HCT116 (cell line): ENCODE results near the gene OTOG. TPM values are rescaled to one million over a fixed set of nuclear protein-coding genes. Genes with fewer than 3 reads are reported as not detected.

Experiments used
- ATAC-seq: fragments of 200-7000 bp; cut with Tn5 transposase; 2 replicates; pipeline ENCODE4 v1.9.1; 2020; ENCODE audit warnings: mild to moderate bottlenecking, moderate library complexity
- BruUV-seq: library from RNA; stranded (reverse); fragments of 400-500 nt; replicated peaks from 2 replicates; lab custom pipeline; 2021; lab: Mats Ljungman, UMichigan
- CTCF ChIA-PET: fragments of 300-600 bp; sonication (Branson Sonifier 250); formaldehyde crosslinking; loops from one replicate; lab custom pipeline; 2021; ENCODE audit warnings: antibody characterized with exemption; lab: Charles Lee
- POLR2A ChIA-PET: fragments of 300-600, 350-600 bp; sonication (Branson Sonifier 250); formaldehyde crosslinking; loops from one replicate; lab custom pipeline; 2021; ENCODE audit warnings: antibody characterized with exemption; lab: Charles Lee
- RAD21 ChIA-PET, 2 experiments: fragments of 300-600 bp; sonication (Branson Sonifier 250); formaldehyde crosslinking; loops; one replicate each; lab custom pipeline; 2023; ENCODE audit warnings: low total read pairs in 2 of 2; ENCODE audit not compliant: uncharacterized antibody in 2 of 2, unreplicated experiment in 2 of 2, low non-redundant PET in 1 of 2; lab: Charles Lee
- DNase-seq: peaks from one replicate; pipeline ENCODE4 v3.0.0-alpha.2; 2010; ENCODE audit warnings: low read depth, low spot score
- H2AFZ ChIP-seq: fragments of 200-600 bp; shearing (Covaris generic), sonication (generic); 2 replicates; pipeline ENCODE4 v1.6.1; 2017; ENCODE audit warnings: low read depth, mixed run types, mixed read lengths, antibody characterized with exemption, low read length; ENCODE audit not compliant: poor library complexity, severe bottlenecking
- H3K27ac ChIP-seq: 2 replicates; pipeline ENCODE4 v1.5.1; 2012; ENCODE audit warnings: low read depth, low read length
- H3K27me3 ChIP-seq: fragments of 200-600 bp; sonication (generic); 2 replicates; pipeline ENCODE4 v1.6.1; 2016; ENCODE audit warnings: mixed run types, low read length, mixed read lengths; ENCODE audit not compliant: insufficient read depth
- H3K36me3 ChIP-seq, 2 experiments: fragments of 200-500 bp in 1 of 2; fragments of 200-600 bp in 1 of 2; sonication (Bioruptor generic) in 1 of 2; sonication (generic) in 1 of 2; 2 replicates each; pipeline versions ENCODE4 v1.5.1 to v1.6.1; 2014 to 2016; ENCODE audit warnings: low read length in 2 of 2, inconsistent platforms in 1 of 2, mixed read lengths in 1 of 2, mixed run types in 1 of 2; ENCODE audit not compliant: insufficient read depth in 2 of 2, control insufficient read depth in 1 of 2
- H3K4me1 ChIP-seq, 2 experiments: fragments of 200-600 bp in 1 of 2; sonication (generic) in 1 of 2; 2 replicates each; pipeline versions ENCODE4 v1.5.1 to v1.6.1; 2012 to 2017; ENCODE audit warnings: low read length in 2 of 2, inconsistent platforms in 1 of 2, mild to moderate bottlenecking in 1 of 2, mixed read lengths in 1 of 2, mixed run types in 1 of 2, moderate library complexity in 1 of 2; ENCODE audit not compliant: insufficient read depth in 2 of 2, control insufficient read depth in 1 of 2
- H3K4me2 ChIP-seq: fragments of 200-600 bp; sonication (generic); 2 replicates; pipeline ENCODE4 v1.6.1; 2017; ENCODE audit warnings: mixed run types, low read length, mixed read lengths
- H3K4me3 ChIP-seq, 2 experiments: fragments of 200-600 bp in 1 of 2; sonication (generic) in 1 of 2; replicated peaks in 1 of 2; 2 replicates each; pipeline ENCODE4 v1.5.1; 2011 to 2016; ENCODE audit warnings: low read length in 2 of 2, control low read depth in 1 of 2, low read depth in 1 of 2, mild to moderate bottlenecking in 1 of 2, mixed read lengths in 1 of 2, mixed run types in 1 of 2
- H3K79me2 ChIP-seq: fragments of 200-600 bp; sonication (generic); 2 replicates; pipeline ENCODE4 v1.6.1; 2017; ENCODE audit warnings: mild to moderate bottlenecking, mixed run types, low read length, moderate library complexity, mixed read lengths; ENCODE audit not compliant: insufficient read depth
- H3K9ac ChIP-seq: fragments of 200-600 bp; sonication (generic); 2 replicates; pipeline ENCODE4 v1.6.1; 2016; ENCODE audit warnings: low read length, mixed read lengths
- H3K9me2 ChIP-seq: fragments of 200-600 bp; sonication (generic), shearing (Covaris generic); 2 replicates; pipeline ENCODE4 v1.6.1; 2017; ENCODE audit warnings: mixed run types, mild to moderate bottlenecking, moderate library complexity; ENCODE audit not compliant: insufficient read depth
- H3K9me3 ChIP-seq, 2 experiments: fragments of 200-500 bp in 1 of 2; fragments of 200-600 bp in 1 of 2; sonication (Bioruptor generic) in 1 of 2; sonication (generic) in 1 of 2; 2 replicates each; pipeline ENCODE4 v1.6.1; 2014 to 2017; ENCODE audit warnings: low read length in 2 of 2, mixed read lengths in 2 of 2, inconsistent platforms in 1 of 2, low read depth in 1 of 2, mild to moderate bottlenecking in 1 of 2, mixed run types in 1 of 2, moderate library complexity in 1 of 2; ENCODE audit not compliant: control insufficient read depth in 1 of 2, insufficient read depth in 1 of 2
- H4K20me1 ChIP-seq: fragments of 200-600 bp; sonication (generic), shearing (Covaris generic); 2 replicates; pipeline ENCODE4 v1.6.1; 2017; ENCODE audit warnings: mixed run types, mild to moderate bottlenecking, moderate library complexity; ENCODE audit not compliant: insufficient read depth
- CBX3 ChIP-seq: IDR thresholded peaks from 2 replicates; pipeline ENCODE4 v1.6.1; 2012; ENCODE audit warnings: low read depth
- EGR1 ChIP-seq: IDR thresholded peaks from 2 replicates; pipeline ENCODE4 v1.6.1; 2012; ENCODE audit warnings: low read depth
- ELF1 ChIP-seq: IDR thresholded peaks from 2 replicates; pipeline ENCODE4 v1.6.1; 2012; ENCODE audit warnings: low read depth, borderline replicate concordance
- FOSL1 ChIP-seq: IDR thresholded peaks from 2 replicates; pipeline ENCODE4 v1.6.1; 2012; ENCODE audit warnings: low read depth
- POLR2AphosphoS5 ChIP-seq: IDR thresholded peaks from 2 replicates; pipeline ENCODE4 v1.6.1; 2011; ENCODE audit warnings: mild to moderate bottlenecking, low read depth, low read length, moderate library complexity
- RAD21 ChIP-seq: IDR thresholded peaks from 2 replicates; pipeline ENCODE4 v1.6.1; 2012; ENCODE audit warnings: low read depth, mild to moderate bottlenecking
- SIN3A ChIP-seq: IDR thresholded peaks from 2 replicates; pipeline ENCODE4 v1.6.1; 2012; ENCODE audit warnings: low read depth
- SP1 ChIP-seq: IDR thresholded peaks from 2 replicates; pipeline ENCODE4 v1.6.1; 2012; ENCODE audit warnings: low read depth
- SRF ChIP-seq: IDR thresholded peaks from 2 replicates; pipeline ENCODE4 v1.6.1; 2012; ENCODE audit warnings: low read depth
- TCF7L2 ChIP-seq: IDR thresholded peaks from 2 replicates; pipeline ENCODE4 v1.7.0; 2011; ENCODE audit warnings: borderline replicate concordance, inconsistent platforms; ENCODE audit not compliant: insufficient read depth, insufficient read length; ENCODE audit errors: extremely low read depth
- ZNF274 ChIP-seq: fragments of 200-500 bp; sonication (Bioruptor generic); IDR thresholded peaks from 2 replicates; pipeline ENCODE4 v1.6.1; 2014; ENCODE audit warnings: mild to moderate bottlenecking, low read depth, low read length, inconsistent platforms
- intact Hi-C: fragments of 100-400 bp; cut with micrococcal nuclease; formaldehyde crosslinking; loops from 2 replicates; pipeline ENCODE4 v1.10.0; 2022
- total RNA-seq: library from RNA; stranded (reverse); gene quantifications from one replicate; pipeline ENCODE4 v1.2.1, GENCODE V29; 2021; ENCODE audit not compliant: unreplicated experiment
- TF ChIP-seq, protein P1 (sequence below): IDR thresholded peaks from 2 replicates; pipeline ENCODE4 v1.6.1; 2011; ENCODE audit warnings: mild to moderate bottlenecking, low read length, moderate library complexity; ENCODE audit not compliant: insufficient replicate concordance; ENCODE audit errors: extremely low read depth
- TF ChIP-seq, protein P2 (sequence below): IDR thresholded peaks from 2 replicates; pipeline ENCODE4 v1.6.1; 2012; ENCODE audit warnings: low read depth

OTOG gene
- total RNA-seq, 1 experiment from 2014 or later = 0.07 TPM

DNA sequence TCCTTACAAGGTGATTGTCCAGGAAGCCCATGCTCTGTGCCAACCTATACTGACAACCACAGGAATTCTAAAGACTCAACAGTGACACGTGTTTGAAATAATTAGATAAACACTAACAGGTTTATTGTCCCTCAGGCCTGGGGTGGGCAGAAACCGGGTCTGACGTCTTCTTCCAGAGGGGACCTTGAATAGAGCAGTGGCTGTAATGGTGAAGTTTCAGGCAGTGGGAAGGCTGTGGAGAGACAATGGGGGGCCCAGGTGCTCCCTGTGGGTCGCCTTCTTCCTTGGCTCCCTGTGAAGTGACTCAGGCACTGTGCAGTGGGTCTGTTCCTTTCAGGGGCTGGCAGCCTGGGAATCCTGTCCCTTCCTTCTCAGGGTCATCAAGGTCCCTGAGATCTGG lies 54.6 kb downstream of the OTOG start:
- no peaks in the 10 kb centered on the region for H3K9me3 ChIP-seq
- TF ChIP-seq RAD21 (no peak), TCF7L2 (no peak), POLR2AphosphoS5 (no peak), SP1 (no peak)
- ChIA-PET CTCF (interaction anchor here (1.4 to 7.9 kb wide), 3 partner anchors 129 to 377 kb away, joined by 4 to 133 read pairs (median 6); no protein-coding TSS in a partner anchor), RAD21 (interaction anchor here in 1 of 2 experiments (0.9 kb wide), 1 partner anchor 122 kb away, joined by 3 read pairs; no protein-coding TSS in a partner anchor), POLR2A (no interaction called here)
- H3K4me3 ChIP-seq = no peak overlapping the region
- no peak overlapping the region for H2AFZ ChIP-seq
- H3K27ac ChIP-seq = no peak overlapping the region
- intact Hi-C loops = no loop called here
- no peak overlapping the region for H3K4me2 ChIP-seq
- no peak for DNase-seq
- H3K79me2 ChIP-seq = no peaks in the 10 kb centered on the region
- BruUV-seq = no TSS peak
- no peak for ATAC-seq
- no peaks in the 10 kb centered on the region for H4K20me1 ChIP-seq
- H3K36me3 ChIP-seq = no peaks in the 10 kb centered on the region
- H3K4me1 ChIP-seq = peaks cover 0 to 7% of the 10 kb centered on the region in 2 experiments; a peak in 2 of 4 replicates
- H3K9ac ChIP-seq = no peak overlapping the region
- H3K27me3 ChIP-seq = no peaks in the 10 kb centered on the region
- no peaks in the 10 kb centered on the region for H3K9me2 ChIP-seq

- H3K9me2 ChIP-seq = no peaks in the 10 kb centered on the region
- ChIA-PET CTCF (interaction anchor here (0.6 to 7.9 kb wide), 4 partner anchors 118 to 377 kb away, joined by 3 to 133 read pairs (median 5); no protein-coding TSS in a partner anchor), RAD21 (interaction anchor here in 1 of 2 experiments (0.9 kb wide), 1 partner anchor 121 kb away, joined by 3 read pairs; no protein-coding TSS in a partner anchor), POLR2A (no interaction called here)
- no peak overlapping the region for H3K9ac ChIP-seq
- H3K27ac ChIP-seq = no peak overlapping the region
- no peak for ATAC-seq
- H3K9me3 ChIP-seq = no peaks in the 10 kb centered on the region
- H3K4me2 ChIP-seq = no peak overlapping the region
- no TSS peak for BruUV-seq
- no peaks in the 10 kb centered on the region for H3K36me3 ChIP-seq
- intact Hi-C loops = no loop called here
- H2AFZ ChIP-seq = no peak overlapping the region
- peaks cover 0 to 7% of the 10 kb centered on the region in 2 experiments; a peak in 2 of 4 replicates for H3K4me1 ChIP-seq
- no peaks in the 10 kb centered on the region for H4K20me1 ChIP-seq
- no peaks in the 10 kb centered on the region for H3K27me3 ChIP-seq
- DNase-seq = no peak
- H3K79me2 ChIP-seq = no peaks in the 10 kb centered on the region
- H3K4me3 ChIP-seq = no peak overlapping the region
- TF ChIP-seq ZNF274 (no peak), FOSL1 (no peak), CBX3 (no peak), SIN3A (no peak), SRF (no peak), TCF7L2 (no peak), EGR1 (no peak), ELF1 (no peak)
- TF ChIP-seq, protein P1, sequence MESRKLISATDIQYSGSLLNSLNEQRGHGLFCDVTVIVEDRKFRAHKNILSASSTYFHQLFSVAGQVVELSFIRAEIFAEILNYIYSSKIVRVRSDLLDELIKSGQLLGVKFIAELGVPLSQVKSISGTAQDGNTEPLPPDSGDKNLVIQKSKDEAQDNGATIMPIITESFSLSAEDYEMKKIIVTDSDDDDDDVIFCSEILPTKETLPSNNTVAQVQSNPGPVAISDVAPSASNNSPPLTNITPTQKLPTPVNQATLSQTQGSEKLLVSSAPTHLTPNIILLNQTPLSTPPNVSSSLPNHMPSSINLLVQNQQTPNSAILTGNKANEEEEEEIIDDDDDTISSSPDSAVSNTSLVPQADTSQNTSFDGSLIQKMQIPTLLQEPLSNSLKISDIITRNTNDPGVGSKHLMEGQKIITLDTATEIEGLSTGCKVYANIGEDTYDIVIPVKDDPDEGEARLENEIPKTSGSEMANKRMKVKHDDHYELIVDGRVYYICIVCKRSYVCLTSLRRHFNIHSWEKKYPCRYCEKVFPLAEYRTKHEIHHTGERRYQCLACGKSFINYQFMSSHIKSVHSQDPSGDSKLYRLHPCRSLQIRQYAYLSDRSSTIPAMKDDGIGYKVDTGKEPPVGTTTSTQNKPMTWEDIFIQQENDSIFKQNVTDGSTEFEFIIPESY = no peak
- TF ChIP-seq, protein P2, sequence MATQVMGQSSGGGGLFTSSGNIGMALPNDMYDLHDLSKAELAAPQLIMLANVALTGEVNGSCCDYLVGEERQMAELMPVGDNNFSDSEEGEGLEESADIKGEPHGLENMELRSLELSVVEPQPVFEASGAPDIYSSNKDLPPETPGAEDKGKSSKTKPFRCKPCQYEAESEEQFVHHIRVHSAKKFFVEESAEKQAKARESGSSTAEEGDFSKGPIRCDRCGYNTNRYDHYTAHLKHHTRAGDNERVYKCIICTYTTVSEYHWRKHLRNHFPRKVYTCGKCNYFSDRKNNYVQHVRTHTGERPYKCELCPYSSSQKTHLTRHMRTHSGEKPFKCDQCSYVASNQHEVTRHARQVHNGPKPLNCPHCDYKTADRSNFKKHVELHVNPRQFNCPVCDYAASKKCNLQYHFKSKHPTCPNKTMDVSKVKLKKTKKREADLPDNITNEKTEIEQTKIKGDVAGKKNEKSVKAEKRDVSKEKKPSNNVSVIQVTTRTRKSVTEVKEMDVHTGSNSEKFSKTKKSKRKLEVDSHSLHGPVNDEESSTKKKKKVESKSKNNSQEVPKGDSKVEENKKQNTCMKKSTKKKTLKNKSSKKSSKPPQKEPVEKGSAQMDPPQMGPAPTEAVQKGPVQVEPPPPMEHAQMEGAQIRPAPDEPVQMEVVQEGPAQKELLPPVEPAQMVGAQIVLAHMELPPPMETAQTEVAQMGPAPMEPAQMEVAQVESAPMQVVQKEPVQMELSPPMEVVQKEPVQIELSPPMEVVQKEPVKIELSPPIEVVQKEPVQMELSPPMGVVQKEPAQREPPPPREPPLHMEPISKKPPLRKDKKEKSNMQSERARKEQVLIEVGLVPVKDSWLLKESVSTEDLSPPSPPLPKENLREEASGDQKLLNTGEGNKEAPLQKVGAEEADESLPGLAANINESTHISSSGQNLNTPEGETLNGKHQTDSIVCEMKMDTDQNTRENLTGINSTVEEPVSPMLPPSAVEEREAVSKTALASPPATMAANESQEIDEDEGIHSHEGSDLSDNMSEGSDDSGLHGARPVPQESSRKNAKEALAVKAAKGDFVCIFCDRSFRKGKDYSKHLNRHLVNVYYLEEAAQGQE = no peak
These were observed 55.3 kb downstream of the OTOG start for GRCh38 chr11:17602105-17603001.
